Astrocyte (in vitro differentiated cells and primary cell): ENCODE data around the gene CHPT1. TPM values are rescaled to one million over a fixed set of nuclear protein-coding genes. Genes with fewer than 3 reads are reported as not detected.
A peak's percentile ranks its signal among the peaks of the same experiment; 100 is the strongest.

ENCODE experiments used
- DNase-seq: peaks from one replicate; pipeline ENCODE4 v3.0.0-alpha.2; 2010; ENCODE audit warnings: low read depth
- FAIRE-seq: peaks from 2 replicates; lab custom pipeline; 2011; peaks lifted over from hg19 to GRCh38; lab: Jason Lieb, UNC
- H2AFZ ChIP-seq: 2 replicates; pipeline ENCODE4 v1.6.0; 2012; ENCODE audit warnings: low read depth, low read length, inconsistent platforms
- H3K27ac ChIP-seq: 2 replicates; pipeline ENCODE4 v1.5.1; 2011; ENCODE audit warnings: low read depth, low read length, inconsistent platforms
- H3K27me3 ChIP-seq: 2 replicates; pipeline ENCODE4 v1.6.0; 2011; ENCODE audit warnings: low read length, inconsistent platforms; ENCODE audit not compliant: insufficient read depth
- H3K36me3 ChIP-seq: 2 replicates; pipeline ENCODE4 v1.5.1; 2011; ENCODE audit warnings: low read length, inconsistent platforms; ENCODE audit not compliant: insufficient read depth
- H3K4me1 ChIP-seq: 2 replicates; pipeline ENCODE4 v1.5.1; 2011; ENCODE audit warnings: low read length, inconsistent platforms; ENCODE audit not compliant: insufficient read depth
- H3K4me2 ChIP-seq: 2 replicates; pipeline ENCODE4 v1.6.0; 2012; ENCODE audit warnings: low read length, inconsistent platforms
- H3K4me3 ChIP-seq: 2 replicates; pipeline ENCODE4 v1.5.1; 2011; ENCODE audit warnings: low read depth, mild to moderate bottlenecking, low read length, inconsistent platforms; ENCODE audit not compliant: insufficient read depth
- H3K79me2 ChIP-seq: 2 replicates; pipeline ENCODE4 v1.6.0; 2012; ENCODE audit warnings: mild to moderate bottlenecking, low read length, inconsistent platforms; ENCODE audit not compliant: insufficient read depth
- H3K9ac ChIP-seq: 2 replicates; pipeline ENCODE4 v1.6.0; 2012; ENCODE audit warnings: mild to moderate bottlenecking, low read length, inconsistent platforms
- H3K9me3 ChIP-seq: 2 replicates; pipeline ENCODE4 v1.5.1; 2012; ENCODE audit warnings: low read depth, mild to moderate bottlenecking, low read length, inconsistent platforms; ENCODE audit not compliant: insufficient read depth
- H4K20me1 ChIP-seq: 2 replicates; pipeline ENCODE4 v1.6.0; 2012; ENCODE audit warnings: low read length, inconsistent platforms; ENCODE audit not compliant: insufficient read depth
- H3K27ac Mint-ChIP-seq: one replicate; pipeline ENCODE4 v1.8.0; 2021; ENCODE audit warnings: mild to moderate bottlenecking, mixed read lengths; ENCODE audit not compliant: unreplicated experiment
- H3K27me3 Mint-ChIP-seq: one replicate; pipeline ENCODE4 v1.8.0; 2021; ENCODE audit warnings: low read depth, mixed read lengths; ENCODE audit not compliant: unreplicated experiment
- H3K36me3 Mint-ChIP-seq: one replicate; pipeline ENCODE4 v1.8.0; 2021; ENCODE audit warnings: low read depth, mixed read lengths; ENCODE audit not compliant: unreplicated experiment
- H3K4me1 Mint-ChIP-seq: one replicate; pipeline ENCODE4 v1.8.0; 2021; ENCODE audit warnings: low read depth, mixed read lengths; ENCODE audit not compliant: unreplicated experiment
- H3K4me3 Mint-ChIP-seq: one replicate; pipeline ENCODE4 v1.8.0; 2021; ENCODE audit warnings: mild to moderate bottlenecking, moderate library complexity, mixed read lengths; ENCODE audit not compliant: unreplicated experiment
- H3K9me3 Mint-ChIP-seq: one replicate; pipeline ENCODE4 v1.8.0; 2021; ENCODE audit warnings: mild to moderate bottlenecking, mixed read lengths; ENCODE audit not compliant: unreplicated experiment
- CTCF ChIP-seq: IDR thresholded peaks from 2 replicates; pipeline ENCODE4 v1.5.1; 2011; ENCODE audit warnings: low read depth, mild to moderate bottlenecking, inconsistent platforms, low read length, moderate library complexity; ENCODE audit not compliant: insufficient read depth
- EZH2 ChIP-seq: IDR thresholded peaks from 2 replicates; pipeline ENCODE4 v1.6.1; 2012; ENCODE audit warnings: mild to moderate bottlenecking, low read length, inconsistent platforms; ENCODE audit not compliant: insufficient read depth
- total RNA-seq: library from RNA; stranded (reverse); gene quantifications from 2 replicates; pipeline ENCODE4 v1.2.1, GENCODE V29; 2021

CHPT1 gene
- total RNA-seq, 1 donor from 2014 or later: 22.2 TPM

- DNase-seq (peak; percentile 34), FAIRE-seq (no peak)
- no peaks in the 10 kb centered on the region for H3K9me3 Mint-ChIP-seq
- Histone ChIP-seq H3K36me3 (no peaks in the 10 kb centered on the region), H3K4me2 (no peak overlapping the region), H3K9ac (no peak overlapping the region), H2AFZ (no peak overlapping the region), H3K27ac (no peak overlapping the region), H3K9me3 (no peaks in the 10 kb centered on the region), H3K4me3 (no peak overlapping the region), H3K79me2 (peaks cover 19% of the 10 kb centered on the region), H3K27me3 (no peaks in the 10 kb centered on the region), H4K20me1 (no peaks in the 10 kb centered on the region), H3K4me1 (peaks cover 6% of the 10 kb centered on the region)
- peaks cover 4% of the 10 kb centered on the region for H3K4me1 Mint-ChIP-seq
- H3K36me3 Mint-ChIP-seq: no peaks in the 10 kb centered on the region
- H3K4me3 Mint-ChIP-seq: peak overlapping the region; percentile 62
- H3K27me3 Mint-ChIP-seq: peaks cover 4% of the 10 kb centered on the region
- TF ChIP-seq EZH2: no peak
- TF ChIP-seq CTCF: no peak
- H3K27ac Mint-ChIP-seq: no peak overlapping the region
Measured at GRCh38 chr12:101695706-101696105, 1.7 kb upstream of the CHPT1 start.

- Histone ChIP-seq H4K20me1 (peaks cover 7% of the 10 kb centered on the region), H3K4me3 (peak overlapping the region; percentile 78), H3K27ac (no peak overlapping the region), H3K9ac (peak overlapping the region; percentile 78), H3K27me3 (no peaks in the 10 kb centered on the region), H3K9me3 (no peaks in the 10 kb centered on the region), H2AFZ (peak overlapping the region; percentile 99), H3K4me2 (peak overlapping the region; percentile 98), H3K79me2 (peaks cover 23% of the 10 kb centered on the region), H3K36me3 (no peaks in the 10 kb centered on the region), H3K4me1 (peaks cover 6% of the 10 kb centered on the region)
- no peak for FAIRE-seq
- Mint-ChIP-seq H3K9me3 (no peaks in the 10 kb centered on the region), H3K4me3 (peak overlapping the region; percentile 85), H3K27ac (peak overlapping the region; percentile 11), H3K36me3 (no peaks in the 10 kb centered on the region), H3K27me3 (peaks cover 4% of the 10 kb centered on the region), H3K4me1 (peaks cover 4% of the 10 kb centered on the region)
- no peak for TF ChIP-seq CTCF
- no peak for TF ChIP-seq EZH2
- DNase-seq: no peak
Measured at GRCh38 chr12:101696251-101697196, 916 bp upstream of the CHPT1 start.
